GM18858 (cell line): ENCODE results near the gene ZBTB47.

Source experiments
- ATAC-seq: cut with Tn5 transposase; IDR thresholded peaks from one replicate; pipeline ENCODE4 v1.9.1; 2021; ENCODE audit not compliant: unreplicated experiment

Gene ZBTB47

GRCh38 chr3:42684632-42685362, 31.3 kb downstream of the ZBTB47 start:
- no peak for ATAC-seq

- no peak for ATAC-seq
These were observed 31.9 kb downstream of the ZBTB47 start, which contains the start of gene KLHL40 for GRCh38 chr3:42685363-42685881. TSS of gene KLHL40 (plus strand) at chr3:42685537. CDS start at chr3:42685619, 82 bp downstream.

GRCh38 chr3:42685891-42686820, 32.7 kb downstream of the ZBTB47 start:
- no peak for ATAC-seq

- no peak for ATAC-seq
These were observed 33.5 kb downstream of the ZBTB47 start for GRCh38 chr3:42686832-42687650.

- no peak for ATAC-seq
These were observed 34.5 kb downstream of the ZBTB47 start for GRCh38 chr3:42688016-42688415.

- ATAC-seq: no peak
These were observed 35.3 kb downstream of the ZBTB47 start for GRCh38 chr3:42688487-42689420.

- ATAC-seq: no peak
These were observed 36.0 kb downstream of the ZBTB47 start for GRCh38 chr3:42689421-42690014.

GRCh38 chr3:42690191-42690590, 36.7 kb downstream of the ZBTB47 start:
- ATAC-seq: no peak

GRCh38 chr3:42690766-42691680, 37.5 kb downstream of the ZBTB47 start:
- no peak for ATAC-seq

GRCh38 chr3:42691816-42692666, 38.5 kb downstream of the ZBTB47 start:
- ATAC-seq: no peak

GRCh38 chr3:42692667-42693529, 39.4 kb downstream of the ZBTB47 start:
- ATAC-seq: no peak

- no peak for ATAC-seq
These were observed 40.0 kb downstream of the ZBTB47 start for GRCh38 chr3:42693530-42693930.

- no peak for ATAC-seq
These were observed 40.9 kb downstream of the ZBTB47 start for GRCh38 chr3:42694366-42694765.

GRCh38 chr3:42696356-42697288, 43.1 kb downstream of the ZBTB47 start:
- no peak for ATAC-seq

- no peak for ATAC-seq
These were observed 44.0 kb downstream of the ZBTB47 start for GRCh38 chr3:42697289-42698051.
